Suprapubic skin (tissue), 4 donors: ENCODE measurements around the gene SLC1A3. TPM values are rescaled to one million over a fixed set of nuclear protein-coding genes. Genes with fewer than 3 reads are reported as not detected.

Experiments
- DNase-seq, 2 donors: peaks; one replicate each; pipeline ENCODE4 v3.0.0-alpha.2; 2019; ENCODE audit warnings: low spot score in 2 of 2
- H3K27ac ChIP-seq: fragments of 200-600 bp; sonication (generic); one replicate; pipeline ENCODE4 v1.5.1; 2019
- H3K27me3 ChIP-seq: fragments of 200-600 bp; sonication (generic); one replicate; pipeline ENCODE4 v1.5.1; 2019
- H3K36me3 ChIP-seq: fragments of 200-600 bp; sonication (generic); one replicate; pipeline ENCODE4 v1.5.1; 2019
- H3K4me1 ChIP-seq: fragments of 200-600 bp; sonication (generic); one replicate; pipeline ENCODE4 v1.5.1; 2019
- H3K4me3 ChIP-seq: fragments of 200-600 bp; sonication (generic); one replicate; pipeline ENCODE4 v1.5.1; 2019; ENCODE audit warnings: mild to moderate bottlenecking
- H3K9me3 ChIP-seq: fragments of 200-600 bp; sonication (generic); one replicate; pipeline ENCODE4 v1.5.1; 2019
- EP300 ChIP-seq: sonication (generic); formaldehyde crosslinking; IDR thresholded peaks from one replicate; pipeline ENCODE4 v1.6.1; 2017; ENCODE audit warnings: antibody characterized with exemption
- POLR2A ChIP-seq, 2 donors: fragments of 450-650 bp; IDR thresholded peaks; one replicate each; pipeline ENCODE4 v1.6.1; 2017; ENCODE audit warnings: antibody characterized with exemption in 2 of 2, mild to moderate bottlenecking in 2 of 2, moderate library complexity in 2 of 2
- POLR2AphosphoS5 ChIP-seq, 3 donors: sonication (generic); formaldehyde crosslinking; IDR thresholded peaks; one replicate each; pipeline ENCODE4 v1.6.1; 2017; ENCODE audit warnings: antibody characterized with exemption in 3 of 3
- WGBS: methylation state at CpG from one replicate; pipeline ENCODE4 v1.1.5; 2018; 5-methylcytosine and 5-hydroxymethylcytosine counted together
- total RNA-seq, 4 donors: library from RNA; depleted of rRNA; stranded (reverse); fragments of >200 nt; gene quantifications; one replicate each; pipeline ENCODE4 v1.1.0, GENCODE V29; 2016
- TF ChIP-seq, protein P1 (sequence below), 2 donors: fragments of 200-600 bp in 1 of 2; fragments of 450-650 bp in 1 of 2; sonication (generic) in 1 of 2; IDR thresholded peaks; one replicate each; pipeline ENCODE4 v1.5.1; 2016 to 2019; ENCODE audit warnings: antibody characterized with exemption in 2 of 2, mild to moderate bottlenecking in 1 of 2, moderate library complexity in 1 of 2

Gene SLC1A3
- total RNA-seq, 4 donors from 2014 or later = 19.8 to 34.2 (median 25.3) TPM

GRCh38 chr5:36646507-36647023 is 40.2 kb downstream of the SLC1A3 start:
- Histone ChIP-seq H3K9me3 (no peaks in the 10 kb centered on the region), H3K4me1 (peaks cover 4% of the 10 kb centered on the region), H3K27me3 (no peaks in the 10 kb centered on the region), H3K36me3 (no peaks in the 10 kb centered on the region), H3K4me3 (no peak overlapping the region), H3K27ac (no peak overlapping the region)
- DNase-seq = no peak
- 84% methylated on average over 3 of the region's 3 CpGs for WGBS
- TF ChIP-seq EP300 (no peak), POLR2AphosphoS5 (IDR thresholded peaks at IDR 0.05) (no peak), POLR2A (IDR thresholded peaks at IDR 0.05) (no peak)
- TF ChIP-seq, protein P1, sequence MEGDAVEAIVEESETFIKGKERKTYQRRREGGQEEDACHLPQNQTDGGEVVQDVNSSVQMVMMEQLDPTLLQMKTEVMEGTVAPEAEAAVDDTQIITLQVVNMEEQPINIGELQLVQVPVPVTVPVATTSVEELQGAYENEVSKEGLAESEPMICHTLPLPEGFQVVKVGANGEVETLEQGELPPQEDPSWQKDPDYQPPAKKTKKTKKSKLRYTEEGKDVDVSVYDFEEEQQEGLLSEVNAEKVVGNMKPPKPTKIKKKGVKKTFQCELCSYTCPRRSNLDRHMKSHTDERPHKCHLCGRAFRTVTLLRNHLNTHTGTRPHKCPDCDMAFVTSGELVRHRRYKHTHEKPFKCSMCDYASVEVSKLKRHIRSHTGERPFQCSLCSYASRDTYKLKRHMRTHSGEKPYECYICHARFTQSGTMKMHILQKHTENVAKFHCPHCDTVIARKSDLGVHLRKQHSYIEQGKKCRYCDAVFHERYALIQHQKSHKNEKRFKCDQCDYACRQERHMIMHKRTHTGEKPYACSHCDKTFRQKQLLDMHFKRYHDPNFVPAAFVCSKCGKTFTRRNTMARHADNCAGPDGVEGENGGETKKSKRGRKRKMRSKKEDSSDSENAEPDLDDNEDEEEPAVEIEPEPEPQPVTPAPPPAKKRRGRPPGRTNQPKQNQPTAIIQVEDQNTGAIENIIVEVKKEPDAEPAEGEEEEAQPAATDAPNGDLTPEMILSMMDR (IDR thresholded peaks at IDR 0.05) = no peak

GRCh38 chr5:36647046-36647445 is 40.6 kb downstream of the SLC1A3 start:
- no peak for TF ChIP-seq EP300
- no peak for TF ChIP-seq POLR2AphosphoS5 (IDR thresholded peaks at IDR 0.05)
- TF ChIP-seq POLR2A (IDR thresholded peaks at IDR 0.05) = no peak
- TF ChIP-seq, protein P1 (IDR thresholded peaks at IDR 0.05) = no peak

DNA sequence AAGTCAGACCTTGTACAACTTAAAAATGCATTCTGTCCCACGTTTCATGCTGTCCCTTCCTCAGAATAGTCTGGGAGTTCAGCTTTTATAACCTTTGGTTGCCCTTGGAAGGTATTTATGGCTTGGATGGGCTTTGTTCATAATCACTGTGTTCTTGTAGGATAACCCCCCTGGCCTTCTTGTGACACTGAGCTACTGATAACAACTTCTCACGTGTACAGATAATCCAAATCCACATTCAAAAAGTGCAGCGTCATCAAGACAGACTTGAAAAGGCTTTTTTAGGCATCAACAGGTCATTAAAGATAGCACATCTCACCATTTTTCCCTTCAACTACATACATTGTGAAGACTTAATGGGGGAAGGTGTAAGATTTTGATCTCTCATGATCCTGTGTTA is 42.0 kb downstream of the SLC1A3 start:
- no peak for DNase-seq
- no peaks in the 10 kb centered on the region for H3K9me3 ChIP-seq
- no peak for TF ChIP-seq POLR2AphosphoS5 (IDR thresholded peaks at IDR 0.05)
- TF ChIP-seq, protein P1 (IDR thresholded peaks at IDR 0.05) = no peak
- no peak for TF ChIP-seq POLR2A (IDR thresholded peaks at IDR 0.05)
- TF ChIP-seq EP300 = no peak
- no peaks in the 10 kb centered on the region for H3K36me3 ChIP-seq
- no peak overlapping the region for H3K27ac ChIP-seq
- 96% methylated on average over 3 of the region's 3 CpGs for WGBS
- H3K4me1 ChIP-seq = peaks cover 23% of the 10 kb centered on the region
- no peaks in the 10 kb centered on the region for H3K27me3 ChIP-seq
- no peak overlapping the region for H3K4me3 ChIP-seq

More at GRCh38 chr5:36647046-36647445, 40.6 kb downstream of the SLC1A3 start:
- Histone ChIP-seq H3K27ac (no peak overlapping the region), H3K4me3 (no peak overlapping the region), H3K36me3 (no peaks in the 10 kb centered on the region), H3K27me3 (no peaks in the 10 kb centered on the region), H3K4me1 (peaks cover 9% of the 10 kb centered on the region), H3K9me3 (no peaks in the 10 kb centered on the region)
- no peak for DNase-seq

- TF ChIP-seq EP300 (no peak), POLR2A (IDR thresholded peaks at IDR 0.05) (no peak), POLR2AphosphoS5 (IDR thresholded peaks at IDR 0.05) (no peak)
- TF ChIP-seq, protein P1 (IDR thresholded peaks at IDR 0.05) = no peak
- no peaks in the 10 kb centered on the region for H3K9me3 ChIP-seq
- no peaks in the 10 kb centered on the region for H3K36me3 ChIP-seq
- peaks cover 28% of the 10 kb centered on the region for H3K4me1 ChIP-seq
- DNase-seq = no peak
- 33% methylated on average over 9 of the region's 9 CpGs for WGBS
- H3K4me3 ChIP-seq = no peak overlapping the region
- H3K27me3 ChIP-seq = no peaks in the 10 kb centered on the region
- no peak overlapping the region for H3K27ac ChIP-seq
Measured at GRCh38 chr5:36651761-36652685, 45.6 kb downstream of the SLC1A3 start.

GRCh38 chr5:36653044-36653705 is 46.8 kb downstream of the SLC1A3 start:
- H3K36me3 ChIP-seq = no peaks in the 10 kb centered on the region
- H3K27me3 ChIP-seq = no peaks in the 10 kb centered on the region
- H3K27ac ChIP-seq = no peak overlapping the region
- no peak for DNase-seq
- TF ChIP-seq POLR2AphosphoS5 (IDR thresholded peaks at IDR 0.05) = no peak
- no peak for TF ChIP-seq POLR2A (IDR thresholded peaks at IDR 0.05)
- TF ChIP-seq EP300 = no peak
- TF ChIP-seq, protein P1 (IDR thresholded peaks at IDR 0.05) = no peak
- 30% methylated on average over 5 of the region's 5 CpGs for WGBS
- H3K4me3 ChIP-seq = no peak overlapping the region
- peaks cover 39% of the 10 kb centered on the region for H3K4me1 ChIP-seq
- H3K9me3 ChIP-seq = no peaks in the 10 kb centered on the region
